SU-DHL-6 (cell line): ENCODE data around the gene GPR176.

ENCODE experiments used
- CTCF ChIP-seq: fragments of 200-600 bp; sonication (generic); IDR thresholded peaks from one replicate; pipeline ENCODE4 v1.5.1; 2017; ENCODE audit warnings: antibody characterized with exemption, mild to moderate bottlenecking, low read length, moderate library complexity; ENCODE audit not compliant: insufficient read depth, poor library complexity, severe bottlenecking
- EZH2phosphoT487 ChIP-seq: fragments of 200-600 bp; sonication (generic), shearing (Covaris generic); conservative IDR thresholded peaks from 2 replicates; pipeline ENCODE4 v1.6.1; 2018; ENCODE audit warnings: mild to moderate bottlenecking, antibody characterized with exemption, low read length, moderate library complexity, mixed read lengths

GRCh38 chr15:39882602-39883001 lies 37.5 kb downstream of the GPR176 start:
- TF ChIP-seq CTCF (no peak), EZH2phosphoT487 (no peak)
